Choroid plexus epithelial cell (primary cell): ENCODE results near the gene IL22.
A peak's percentile ranks its signal among the peaks of the same experiment; 100 is the strongest.

ENCODE experiments used
- DNase-seq: peaks from one replicate; pipeline ENCODE4 v3.0.0-alpha.2; 2010; ENCODE audit warnings: low read depth
- H3K4me3 ChIP-seq: 2 replicates; pipeline ENCODE4 v1.5.1; 2011; ENCODE audit warnings: low read depth, mild to moderate bottlenecking, control low read depth, low read length, moderate library complexity
- CTCF ChIP-seq: conservative IDR thresholded peaks from 2 replicates; pipeline ENCODE4 v1.5.1; 2011; ENCODE audit warnings: low read depth, mild to moderate bottlenecking, control low read depth, inconsistent platforms, low read length, moderate library complexity

Gene IL22

GRCh38 chr12:68267892-68268396 lies 14.5 kb upstream of the IL22 start:
- no peak overlapping the region for H3K4me3 ChIP-seq
- DNase-seq = peak; percentile 97
- no peak for TF ChIP-seq CTCF

DNA sequence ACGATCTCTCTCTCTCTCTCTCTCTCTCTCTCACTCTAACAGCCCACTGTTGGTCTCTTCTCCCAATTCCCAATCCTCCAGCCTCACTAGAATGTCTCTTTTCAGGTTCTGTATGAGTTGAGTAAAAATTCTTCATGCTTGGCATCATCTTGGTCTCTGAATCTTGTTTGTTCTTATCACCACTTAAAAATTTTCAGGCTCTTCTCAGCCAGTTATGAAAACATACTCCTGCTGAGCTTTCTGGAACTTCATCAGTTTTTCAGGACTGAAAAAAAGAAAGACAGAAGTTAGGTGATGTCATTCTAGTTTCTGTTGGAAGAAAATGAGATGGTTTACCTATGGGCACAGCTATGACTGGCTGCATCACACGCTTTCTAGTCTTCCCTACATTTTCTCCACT lies 11.5 kb upstream of the IL22 start:
- TF ChIP-seq CTCF = no peak
- no peak overlapping the region for H3K4me3 ChIP-seq
- peak; percentile 95 for DNase-seq

GRCh38 chr12:68264158-68264855 lies 10.9 kb upstream of the IL22 start:
- no peak overlapping the region for H3K4me3 ChIP-seq
- DNase-seq = peak; percentile 78
- TF ChIP-seq CTCF = no peak

- peak; percentile 74 for DNase-seq
- no peak overlapping the region for H3K4me3 ChIP-seq
- TF ChIP-seq CTCF = no peak
Measured at GRCh38 chr12:68263366-68263765, 10.0 kb upstream of the IL22 start.

DNA sequence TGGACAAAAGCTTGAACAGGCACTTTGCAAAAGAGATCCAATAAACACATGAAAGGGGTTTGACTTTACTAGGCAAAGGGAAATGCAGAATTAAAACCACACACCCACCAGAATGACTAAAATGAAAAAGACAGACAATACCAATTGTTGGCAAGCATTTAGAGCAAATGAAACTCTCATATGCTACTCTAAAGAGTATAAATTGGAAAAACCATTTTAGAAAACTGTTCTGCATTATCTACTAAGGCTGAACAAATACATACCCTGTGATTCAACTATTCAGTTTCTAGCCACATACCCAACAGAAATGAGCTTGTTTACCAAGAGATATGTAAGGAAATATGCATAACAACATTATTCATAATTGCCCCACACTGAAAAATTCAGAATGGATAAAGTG lies 8.5 kb upstream of the IL22 start:
- TF ChIP-seq CTCF = no peak
- DNase-seq = no peak
- H3K4me3 ChIP-seq = no peak overlapping the region

- TF ChIP-seq CTCF = no peak
- no peak overlapping the region for H3K4me3 ChIP-seq
- DNase-seq = no peak
Measured at GRCh38 chr12:68260153-68260552, 6.7 kb upstream of the IL22 start.

DNA sequence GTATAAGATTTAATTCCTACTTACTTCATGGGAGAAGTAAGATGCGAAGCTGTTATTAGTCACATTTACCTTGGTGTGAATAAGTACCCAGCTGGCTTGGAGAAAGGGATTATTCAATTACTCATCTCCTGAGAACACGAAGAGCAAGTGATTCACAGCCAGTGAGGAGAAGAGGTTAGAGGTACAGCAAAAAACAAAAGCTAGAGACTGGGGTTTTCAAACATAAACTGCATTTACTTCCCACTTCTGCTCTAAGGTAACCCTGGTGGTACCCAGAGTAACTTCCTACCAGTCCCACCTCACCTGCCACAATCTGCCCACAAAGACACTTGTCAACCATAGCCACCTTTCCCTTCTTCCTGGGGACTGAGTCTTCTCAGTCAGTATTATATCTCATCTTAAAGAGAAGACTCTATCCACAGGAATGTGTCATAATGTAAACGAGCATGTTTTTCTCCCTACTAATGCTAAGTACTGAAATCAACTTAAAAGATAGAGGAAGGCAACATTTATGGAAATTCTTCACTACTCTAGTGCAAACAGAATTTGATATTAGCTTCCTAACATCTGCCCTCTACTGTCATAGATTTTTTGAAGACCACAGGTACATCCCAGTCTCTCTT lies 6.0 kb upstream of the IL22 start:
- peak; percentile 97 for DNase-seq
- no peak overlapping the region for H3K4me3 ChIP-seq
- TF ChIP-seq CTCF = no peak
